Panc1 (cell line): ENCODE data around the gene MYH7B.

Source experiments
- TF ChIP-seq, protein P1 (sequence below): fragments of 450-650 bp; IDR thresholded peaks from 2 replicates; pipeline ENCODE4 v1.5.1; 2017; ENCODE audit warnings: mild to moderate bottlenecking
- TF ChIP-seq, protein P2 (sequence below), 2 experiments: IDR thresholded peaks; 2 replicates each; pipeline ENCODE4 v1.6.1; 2011 to 2012; ENCODE audit warnings: low read depth in 2 of 2, control low read depth in 1 of 2, low read length in 1 of 2, mild to moderate bottlenecking in 1 of 2, moderate library complexity in 1 of 2; ENCODE audit not compliant: insufficient read depth in 1 of 2

DNA sequence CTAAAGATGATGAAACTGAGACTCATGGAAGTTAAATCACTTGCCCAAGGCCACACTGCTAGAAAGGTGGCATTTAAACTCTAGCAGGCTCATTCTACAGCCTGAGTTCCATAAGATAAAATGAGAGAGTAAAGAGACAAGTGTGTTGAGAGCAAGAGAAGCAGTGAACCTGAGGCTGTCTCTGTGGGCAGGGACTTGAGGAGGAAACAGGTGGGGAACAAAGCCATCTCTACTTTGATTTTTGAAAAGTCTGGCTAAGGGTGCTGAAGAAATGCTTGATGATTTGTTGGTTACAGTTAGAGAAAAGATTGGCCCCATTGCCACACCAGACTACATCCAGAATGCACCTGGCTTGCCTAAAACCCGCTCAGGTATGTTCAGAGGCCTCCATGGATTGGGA, 29.1 kb upstream of the MYH7B start:
- TF ChIP-seq, protein P1, sequence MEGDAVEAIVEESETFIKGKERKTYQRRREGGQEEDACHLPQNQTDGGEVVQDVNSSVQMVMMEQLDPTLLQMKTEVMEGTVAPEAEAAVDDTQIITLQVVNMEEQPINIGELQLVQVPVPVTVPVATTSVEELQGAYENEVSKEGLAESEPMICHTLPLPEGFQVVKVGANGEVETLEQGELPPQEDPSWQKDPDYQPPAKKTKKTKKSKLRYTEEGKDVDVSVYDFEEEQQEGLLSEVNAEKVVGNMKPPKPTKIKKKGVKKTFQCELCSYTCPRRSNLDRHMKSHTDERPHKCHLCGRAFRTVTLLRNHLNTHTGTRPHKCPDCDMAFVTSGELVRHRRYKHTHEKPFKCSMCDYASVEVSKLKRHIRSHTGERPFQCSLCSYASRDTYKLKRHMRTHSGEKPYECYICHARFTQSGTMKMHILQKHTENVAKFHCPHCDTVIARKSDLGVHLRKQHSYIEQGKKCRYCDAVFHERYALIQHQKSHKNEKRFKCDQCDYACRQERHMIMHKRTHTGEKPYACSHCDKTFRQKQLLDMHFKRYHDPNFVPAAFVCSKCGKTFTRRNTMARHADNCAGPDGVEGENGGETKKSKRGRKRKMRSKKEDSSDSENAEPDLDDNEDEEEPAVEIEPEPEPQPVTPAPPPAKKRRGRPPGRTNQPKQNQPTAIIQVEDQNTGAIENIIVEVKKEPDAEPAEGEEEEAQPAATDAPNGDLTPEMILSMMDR, result no peak
- TF ChIP-seq, protein P2, sequence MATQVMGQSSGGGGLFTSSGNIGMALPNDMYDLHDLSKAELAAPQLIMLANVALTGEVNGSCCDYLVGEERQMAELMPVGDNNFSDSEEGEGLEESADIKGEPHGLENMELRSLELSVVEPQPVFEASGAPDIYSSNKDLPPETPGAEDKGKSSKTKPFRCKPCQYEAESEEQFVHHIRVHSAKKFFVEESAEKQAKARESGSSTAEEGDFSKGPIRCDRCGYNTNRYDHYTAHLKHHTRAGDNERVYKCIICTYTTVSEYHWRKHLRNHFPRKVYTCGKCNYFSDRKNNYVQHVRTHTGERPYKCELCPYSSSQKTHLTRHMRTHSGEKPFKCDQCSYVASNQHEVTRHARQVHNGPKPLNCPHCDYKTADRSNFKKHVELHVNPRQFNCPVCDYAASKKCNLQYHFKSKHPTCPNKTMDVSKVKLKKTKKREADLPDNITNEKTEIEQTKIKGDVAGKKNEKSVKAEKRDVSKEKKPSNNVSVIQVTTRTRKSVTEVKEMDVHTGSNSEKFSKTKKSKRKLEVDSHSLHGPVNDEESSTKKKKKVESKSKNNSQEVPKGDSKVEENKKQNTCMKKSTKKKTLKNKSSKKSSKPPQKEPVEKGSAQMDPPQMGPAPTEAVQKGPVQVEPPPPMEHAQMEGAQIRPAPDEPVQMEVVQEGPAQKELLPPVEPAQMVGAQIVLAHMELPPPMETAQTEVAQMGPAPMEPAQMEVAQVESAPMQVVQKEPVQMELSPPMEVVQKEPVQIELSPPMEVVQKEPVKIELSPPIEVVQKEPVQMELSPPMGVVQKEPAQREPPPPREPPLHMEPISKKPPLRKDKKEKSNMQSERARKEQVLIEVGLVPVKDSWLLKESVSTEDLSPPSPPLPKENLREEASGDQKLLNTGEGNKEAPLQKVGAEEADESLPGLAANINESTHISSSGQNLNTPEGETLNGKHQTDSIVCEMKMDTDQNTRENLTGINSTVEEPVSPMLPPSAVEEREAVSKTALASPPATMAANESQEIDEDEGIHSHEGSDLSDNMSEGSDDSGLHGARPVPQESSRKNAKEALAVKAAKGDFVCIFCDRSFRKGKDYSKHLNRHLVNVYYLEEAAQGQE (IDR thresholded peaks at IDR 0.05; ENCODE audit: insufficient read depth in 1 of 2, low read depth in 2 of 2, low read length in 1 of 2), result no peak
